DND-41 (cell line): ENCODE measurements around the gene CLDN2.
A peak's percentile ranks its signal among the peaks of the same experiment; 100 is the strongest.

Experiments
- ATAC-seq: fragments of 200-7000 bp; cut with Tn5 transposase; 3 replicates; pipeline ENCODE4 v1.9.1; 2021; ENCODE audit warnings: low read depth; ENCODE audit not compliant: insufficient read depth
- DNase-seq: peaks from one replicate; pipeline ENCODE4 v3.0.0-alpha.2; 2020
- H2AFZ ChIP-seq: 2 replicates; pipeline ENCODE4 v1.6.0; 2012; ENCODE audit warnings: low read depth, low read length
- H3K27ac ChIP-seq: 2 replicates; pipeline ENCODE4 v1.5.1; 2012; ENCODE audit warnings: low read length, inconsistent platforms
- H3K27me3 ChIP-seq: fragments of 200-600 bp; sonication (generic); 2 replicates; pipeline ENCODE4 v1.6.0; 2012; ENCODE audit warnings: low read length, mild to moderate bottlenecking, inconsistent platforms; ENCODE audit not compliant: insufficient read depth, poor library complexity
- H3K36me3 ChIP-seq: 2 replicates; pipeline ENCODE4 v1.5.1; 2012; ENCODE audit warnings: low read length, inconsistent platforms; ENCODE audit not compliant: insufficient read depth
- H3K4me1 ChIP-seq: 2 replicates; pipeline ENCODE4 v1.5.1; 2012; ENCODE audit warnings: mild to moderate bottlenecking, low read length; ENCODE audit not compliant: insufficient read depth
- H3K4me2 ChIP-seq: 2 replicates; pipeline ENCODE4 v1.6.0; 2012; ENCODE audit warnings: mild to moderate bottlenecking, moderate library complexity, low read length, inconsistent platforms; ENCODE audit not compliant: insufficient read depth
- H3K4me3 ChIP-seq, 2 experiments: fragments of 200-600 bp in 1 of 2; shearing (Covaris generic) in 1 of 2; 2 replicates each; pipeline ENCODE4 v1.5.1; 2012 to 2016; ENCODE audit warnings: inconsistent platforms in 2 of 2, low read length in 2 of 2, mild to moderate bottlenecking in 2 of 2, low read depth in 1 of 2, moderate library complexity in 1 of 2
- H3K79me2 ChIP-seq: 2 replicates; pipeline ENCODE4 v1.6.0; 2012; ENCODE audit warnings: low read length, inconsistent platforms; ENCODE audit not compliant: insufficient read depth
- H3K9ac ChIP-seq: 2 replicates; pipeline ENCODE4 v1.6.0; 2012; ENCODE audit warnings: low read depth, mild to moderate bottlenecking, inconsistent platforms, low read length, moderate library complexity
- H3K9me3 ChIP-seq: 2 replicates; pipeline ENCODE4 v1.5.1; 2012; ENCODE audit warnings: low read length, moderate library complexity, mild to moderate bottlenecking, inconsistent platforms; ENCODE audit not compliant: insufficient read depth, severe bottlenecking
- H4K20me1 ChIP-seq: 2 replicates; pipeline ENCODE4 v1.6.0; 2012; ENCODE audit warnings: low read length; ENCODE audit not compliant: insufficient read depth
- CTCF ChIP-seq: IDR thresholded peaks from 2 replicates; pipeline ENCODE4 v1.5.1; 2012; ENCODE audit warnings: borderline replicate concordance, low read length, moderate library complexity, mild to moderate bottlenecking; ENCODE audit not compliant: poor library complexity, severe bottlenecking; ENCODE audit errors: extremely low read depth
- EZH2 ChIP-seq: IDR thresholded peaks from 3 replicates; pipeline ENCODE4 v1.6.1; 2012; ENCODE audit warnings: borderline replicate concordance, low read depth, mild to moderate bottlenecking, moderate library complexity, low read length, inconsistent platforms; ENCODE audit not compliant: severe bottlenecking

CLDN2 gene

DNA sequence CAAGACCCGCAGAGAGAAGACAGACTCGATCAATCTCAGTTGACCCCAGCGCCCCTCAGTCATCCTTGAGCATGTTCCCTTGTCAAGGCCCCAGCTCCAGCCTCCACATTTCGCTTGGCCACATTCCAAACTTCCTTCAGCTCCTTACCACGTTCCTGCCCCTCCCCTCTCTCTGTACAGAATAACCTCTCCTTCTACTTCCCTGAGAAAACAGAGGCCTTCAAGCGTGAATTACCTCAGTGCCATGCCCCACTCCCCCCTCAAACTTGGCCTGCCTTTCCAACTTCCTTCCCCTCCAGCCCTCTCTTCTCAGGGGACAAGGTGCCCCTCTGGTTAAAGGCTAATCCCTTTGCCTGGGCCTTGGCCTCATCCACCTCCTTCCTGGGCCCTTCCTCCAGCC is 13.8 kb upstream of the CLDN2 start:
- no peak overlapping the region for H3K4me3 ChIP-seq
- DNase-seq (no peak), ATAC-seq (no peak)
- H3K9me3 ChIP-seq: no peaks in the 10 kb centered on the region
- TF ChIP-seq CTCF (no peak), EZH2 (no peak)
- H3K9ac ChIP-seq: no peak overlapping the region
- H2AFZ ChIP-seq: no peak overlapping the region
- no peaks in the 10 kb centered on the region for H3K36me3 ChIP-seq
- no peaks in the 10 kb centered on the region for H3K4me1 ChIP-seq
- H3K79me2 ChIP-seq: no peaks in the 10 kb centered on the region
- H4K20me1 ChIP-seq: no peaks in the 10 kb centered on the region
- H3K27ac ChIP-seq: no peak overlapping the region
- H3K4me2 ChIP-seq: no peak overlapping the region
- no peaks in the 10 kb centered on the region for H3K27me3 ChIP-seq

DNA sequence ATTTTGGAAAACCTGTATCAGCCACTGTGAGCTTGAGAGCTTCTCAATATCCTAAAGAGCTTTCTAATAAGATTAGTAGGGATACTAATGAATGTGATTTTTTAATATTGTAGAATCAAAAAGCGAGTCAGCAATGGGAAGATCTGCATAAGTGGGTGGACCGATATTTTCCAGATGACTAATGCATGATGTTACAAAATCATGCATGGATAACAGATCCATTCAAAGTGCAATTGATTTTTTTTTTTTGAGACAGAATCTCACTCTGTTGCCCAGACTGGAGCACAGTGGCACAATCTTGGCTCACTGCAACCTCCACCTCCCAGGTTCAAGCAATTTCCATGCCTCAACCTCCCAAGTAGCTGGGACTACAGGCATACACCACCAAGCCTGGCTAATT is 7.3 kb upstream of the CLDN2 start:
- H3K4me3 ChIP-seq: no peak overlapping the region
- H3K4me2 ChIP-seq: no peak overlapping the region
- DNase-seq (no peak), ATAC-seq (no peak)
- no peak for TF ChIP-seq CTCF
- no peak for TF ChIP-seq EZH2
- no peak overlapping the region for H3K27ac ChIP-seq
- H3K9me3 ChIP-seq: no peaks in the 10 kb centered on the region
- no peaks in the 10 kb centered on the region for H3K36me3 ChIP-seq
- H2AFZ ChIP-seq: no peak overlapping the region
- H4K20me1 ChIP-seq: no peaks in the 10 kb centered on the region
- H3K9ac ChIP-seq: no peak overlapping the region
- H3K27me3 ChIP-seq: no peaks in the 10 kb centered on the region
- no peaks in the 10 kb centered on the region for H3K79me2 ChIP-seq
- H3K4me1 ChIP-seq: peaks cover 10% of the 10 kb centered on the region

GRCh38 chrX:106917830-106918500 is 2.2 kb upstream of the CLDN2 start:
- Histone ChIP-seq H3K36me3 (no peaks in the 10 kb centered on the region), H3K4me1 (peaks cover 21% of the 10 kb centered on the region), H3K27me3 (no peaks in the 10 kb centered on the region), H2AFZ (no peak overlapping the region), H4K20me1 (no peaks in the 10 kb centered on the region), H3K27ac (no peak overlapping the region; the same call in 1 of the 2 replicates), H3K9ac (no peak overlapping the region), H3K4me2 (no peak overlapping the region), H3K79me2 (no peaks in the 10 kb centered on the region), H3K4me3 (no peak overlapping the region), H3K9me3 (no peaks in the 10 kb centered on the region)
- TF ChIP-seq CTCF: no peak
- TF ChIP-seq EZH2: no peak
- ATAC-seq (peak; percentile 99), DNase-seq (peak; percentile 74)

- Histone ChIP-seq H3K79me2 (no peaks in the 10 kb centered on the region), H3K4me1 (peaks cover 21% of the 10 kb centered on the region), H3K9ac (no peak overlapping the region), H2AFZ (no peak overlapping the region), H3K36me3 (no peaks in the 10 kb centered on the region), H3K27me3 (no peaks in the 10 kb centered on the region), H3K4me3 (no peak overlapping the region), H4K20me1 (no peaks in the 10 kb centered on the region), H3K27ac (no peak overlapping the region), H3K9me3 (no peaks in the 10 kb centered on the region), H3K4me2 (no peak overlapping the region)
- ATAC-seq: no peak
- DNase-seq: no peak
- TF ChIP-seq CTCF (no peak), EZH2 (no peak)
These were observed 1.4 kb downstream of the CLDN2 start for GRCh38 chrX:106921637-106922036.
